ENCODE data around the gene GPR37L1.

DNA sequence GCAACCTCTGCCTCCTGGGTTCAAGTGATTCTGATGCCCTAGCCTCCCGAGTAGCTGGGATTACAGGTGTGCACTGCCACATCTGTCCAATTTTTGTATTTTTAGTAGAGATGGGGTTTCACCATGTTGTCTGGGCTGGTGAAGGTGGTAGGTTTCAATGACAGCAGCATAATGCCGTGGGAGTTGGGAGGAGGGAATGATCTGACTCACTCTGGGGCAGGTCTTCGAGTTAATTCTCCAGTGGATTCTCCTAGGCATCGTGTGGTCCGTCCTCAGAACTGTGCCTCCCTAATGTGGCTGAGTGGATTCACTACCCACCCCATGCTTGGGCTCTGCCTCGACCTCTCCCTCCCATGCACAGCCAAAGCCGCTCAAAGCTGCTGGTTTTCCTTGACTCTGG lies 1.7 kb upstream of the GPR37L1 start:
- TF ChIP-seq, protein P1, sequence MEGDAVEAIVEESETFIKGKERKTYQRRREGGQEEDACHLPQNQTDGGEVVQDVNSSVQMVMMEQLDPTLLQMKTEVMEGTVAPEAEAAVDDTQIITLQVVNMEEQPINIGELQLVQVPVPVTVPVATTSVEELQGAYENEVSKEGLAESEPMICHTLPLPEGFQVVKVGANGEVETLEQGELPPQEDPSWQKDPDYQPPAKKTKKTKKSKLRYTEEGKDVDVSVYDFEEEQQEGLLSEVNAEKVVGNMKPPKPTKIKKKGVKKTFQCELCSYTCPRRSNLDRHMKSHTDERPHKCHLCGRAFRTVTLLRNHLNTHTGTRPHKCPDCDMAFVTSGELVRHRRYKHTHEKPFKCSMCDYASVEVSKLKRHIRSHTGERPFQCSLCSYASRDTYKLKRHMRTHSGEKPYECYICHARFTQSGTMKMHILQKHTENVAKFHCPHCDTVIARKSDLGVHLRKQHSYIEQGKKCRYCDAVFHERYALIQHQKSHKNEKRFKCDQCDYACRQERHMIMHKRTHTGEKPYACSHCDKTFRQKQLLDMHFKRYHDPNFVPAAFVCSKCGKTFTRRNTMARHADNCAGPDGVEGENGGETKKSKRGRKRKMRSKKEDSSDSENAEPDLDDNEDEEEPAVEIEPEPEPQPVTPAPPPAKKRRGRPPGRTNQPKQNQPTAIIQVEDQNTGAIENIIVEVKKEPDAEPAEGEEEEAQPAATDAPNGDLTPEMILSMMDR (IDR thresholded peaks at IDR 0.05): no peak
- TF ChIP-seq POLR2A (IDR thresholded peaks at IDR 0.05): no peak

All from thyroid gland (tissue), 4 donors.